Left cardiac atrium (tissue), 4 donors: ENCODE results near the gene RANBP3. TPM values are rescaled to one million over a fixed set of nuclear protein-coding genes. Genes with fewer than 3 reads are reported as not detected.
"Not testable (repeated sequence)": the region's sequence is repeated elsewhere in the genome, so short reads cannot be mapped to it uniquely, and the experiment has no call there.

Source experiments
- ATAC-seq, 2 donors: fragments of 200-7000 bp; cut with Tn5 transposase; one replicate each; pipeline ENCODE4 v1.9.1; 2020; ENCODE audit warnings: mild to moderate bottlenecking in 2 of 2, moderate library complexity in 2 of 2
- DNase-seq: peaks from one replicate; pipeline ENCODE4 v3.0.0-alpha.2; 2020
- intact Hi-C, 2 donors: fragments of 100-400 bp; cut with DNase I; formaldehyde crosslinking; loops; one replicate each; pipeline versions ENCODE4 v1.14.1 to v1.15.1; 2022 to 2023
- total RNA-seq, 2 donors: library from RNA; stranded (reverse); fragmentation: NEBNext Ultra II Directional; extraction: Animal tissue kit (Norgen Biotek cat#: 25700); gene quantifications; one replicate each; pipeline ENCODE4 v1.2.1, GENCODE V29; 2021
- donor health status: DM: no; HTN: yes; CAD: no.
- donor health status: DM: no; HTN: yes; CAD: no; lungs with severe emphysema.
- donor health status: DM: yes; HTN: yes; CAD: no.
- donor health status: Dilated cardiomyopathy.

The RANBP3 gene
- total RNA-seq, 2 donors from 2014 or later, result 44.7 to 52.7 TPM

GRCh38 chr19:6011206-6011605 is 33.3 kb upstream of the RANBP3 start:
- no peak for ATAC-seq
- intact Hi-C loops, result no loop called here
- no peak for DNase-seq

GRCh38 chr19:6010107-6010506 is 32.2 kb upstream of the RANBP3 start:
- DNase-seq (no peak), ATAC-seq (no peak)
- intact Hi-C loops, result no loop called here

GRCh38 chr19:6007866-6008265 is 29.9 kb upstream of the RANBP3 start:
- intact Hi-C loops, result no loop called here

GRCh38 chr19:6006896-6007295 is 29.0 kb upstream of the RANBP3 start:
- ATAC-seq (no peak), DNase-seq (no peak)
- intact Hi-C loops, result no loop called here

More at GRCh38 chr19:6007866-6008265, 29.9 kb upstream of the RANBP3 start:
- no peak for ATAC-seq
- DNase-seq, result no peak

- DNase-seq, intact Hi-C loops, ATAC-seq: not testable (repeated sequence)
Measured at GRCh38 chr19:6006070-6006446, 28.1 kb upstream of the RANBP3 start.

GRCh38 chr19:6005321-6006069 is 27.6 kb upstream of the RANBP3 start:
- intact Hi-C loops, result no loop called here
- ATAC-seq (no peak), DNase-seq (no peak)

GRCh38 chr19:6003976-6004375 is 26.0 kb upstream of the RANBP3 start:
- intact Hi-C loops, result no loop called here
- DNase-seq (no peak), ATAC-seq (no peak)

- ATAC-seq, result no peak
- intact Hi-C loops, result no loop called here
Measured at GRCh38 chr19:6002591-6002990, 24.7 kb upstream of the RANBP3 start.

GRCh38 chr19:6000228-6000847 is 22.4 kb upstream of the RANBP3 start:
- intact Hi-C loops, result no loop called here
- no peak for ATAC-seq

More at GRCh38 chr19:6002591-6002990, 24.7 kb upstream of the RANBP3 start:
- no peak for DNase-seq

GRCh38 chr19:5999693-6000092 is 21.8 kb upstream of the RANBP3 start:
- intact Hi-C loops, result no loop called here
- no peak for ATAC-seq
- DNase-seq, result no peak

More at GRCh38 chr19:6000228-6000847, 22.4 kb upstream of the RANBP3 start:
- no peak for DNase-seq

- intact Hi-C loops, result no loop called here
- no peak for DNase-seq
- no peak for ATAC-seq
Measured at GRCh38 chr19:5997371-5997770, 19.4 kb upstream of the RANBP3 start.

- intact Hi-C loops, result no loop called here
- ATAC-seq, result no peak
- DNase-seq, result no peak
Measured at GRCh38 chr19:5996623-5997320, 18.8 kb upstream of the RANBP3 start.

- no peak for DNase-seq
- intact Hi-C loops, result no loop called here
- no peak for ATAC-seq
Measured at GRCh38 chr19:5996102-5996501, 18.2 kb upstream of the RANBP3 start.

- no peak for ATAC-seq
- intact Hi-C loops, result no loop called here
- DNase-seq, result no peak
Measured at GRCh38 chr19:5995606-5996005, 17.7 kb upstream of the RANBP3 start.

GRCh38 chr19:5994405-5995165 is 16.6 kb upstream of the RANBP3 start:
- ATAC-seq (no peak), DNase-seq (no peak)
- intact Hi-C loops, result no loop called here

GRCh38 chr19:5993648-5994358 is 15.9 kb upstream of the RANBP3 start:
- DNase-seq (peak; percentile 58), ATAC-seq (peak; percentile 58 to 66)
- intact Hi-C loops, result no loop called here

GRCh38 chr19:5993201-5993600 is 15.3 kb upstream of the RANBP3 start:
- no peak for DNase-seq
- intact Hi-C loops, result no loop called here
- no peak for ATAC-seq

- no peak for ATAC-seq
- DNase-seq, result no peak
- intact Hi-C loops, result no loop called here
Measured at GRCh38 chr19:5992756-5993155, 14.8 kb upstream of the RANBP3 start.

- DNase-seq (no peak), ATAC-seq (no peak)
- intact Hi-C loops, result no loop called here
Measured at GRCh38 chr19:5991244-5991838, 13.4 kb upstream of the RANBP3 start.
